Measurements from ENCODE around the gene DEDD.

GRCh38 chr1:161161652-161162051, 29.2 kb upstream of the DEDD start:
- no peak for TF ChIP-seq MXD4 (CRISPR knock-in tag; IDR thresholded peaks at IDR 0.05; ENCODE audit: borderline replicate concordance)
- TF ChIP-seq CTCF (IDR thresholded peaks at IDR 0.05), result no peak
- TF ChIP-seq SMAD3 (CRISPR knock-in tag; IDR thresholded peaks at IDR 0.05; ENCODE audit: borderline replicate concordance), result no peak
- no peak for TF ChIP-seq CREB1 (CRISPR knock-in tag; IDR thresholded peaks at IDR 0.05)
- TF ChIP-seq NR2C2 (CRISPR knock-in tag; IDR thresholded peaks at IDR 0.05), result no peak
- TF ChIP-seq NR3C1 (CRISPR knock-in tag; conservative IDR thresholded peaks at IDR 0.05; ENCODE audit: low read depth), result no peak
- no peak for TF ChIP-seq MAX (CRISPR knock-in tag; IDR thresholded peaks at IDR 0.05)
- no peak for TF ChIP-seq FOXJ3 (CRISPR knock-in tag; IDR thresholded peaks at IDR 0.05; ENCODE audit: borderline replicate concordance)
- TF ChIP-seq USF2 (CRISPR knock-in tag; IDR thresholded peaks at IDR 0.05), result no peak

Measured in WTC11 (cell line).